Stimulated activated CD4-positive, alpha-beta T cell treated with anti-CD3 and anti-CD28 coated beads, TNF-alpha, amount 100 ng/mL, for 48 hours (primary cell): ENCODE measurements around the gene THAP11.
"Not testable (repeated sequence)": the region's sequence is repeated elsewhere in the genome, so short reads cannot be mapped to it uniquely, and the experiment has no call there.

ENCODE experiments used
- DNase-seq, 3 donors: peaks; one replicate each; pipeline ENCODE4 v3.0.0-alpha.2; 2020; ENCODE audit warnings: low read depth in 3 of 3

Gene THAP11

GRCh38 chr16:67862623-67863583, 20.8 kb downstream of the THAP11 start:
- DNase-seq = no peak

- DNase-seq = not testable (repeated sequence)
Measured at GRCh38 chr16:67864044-67864443, 21.9 kb downstream of the THAP11 start.

GRCh38 chr16:67864594-67864993, 22.5 kb downstream of the THAP11 start:
- no peak for DNase-seq

- no peak for DNase-seq
Measured at GRCh38 chr16:67865318-67865717, 23.2 kb downstream of the THAP11 start.

GRCh38 chr16:67868290-67868689, 26.2 kb downstream of the THAP11 start:
- no peak for DNase-seq

- DNase-seq = no peak
Measured at GRCh38 chr16:67869653-67870052, 27.5 kb downstream of the THAP11 start.

GRCh38 chr16:67871256-67871655, 29.1 kb downstream of the THAP11 start:
- DNase-seq = no peak

GRCh38 chr16:67872131-67872630, 30.1 kb downstream of the THAP11 start:
- DNase-seq = no peak

- peak; percentile 77 to 87 (median 78) for DNase-seq
Measured at GRCh38 chr16:67872631-67873434, 30.7 kb downstream of the THAP11 start, which contains the start of gene EDC4. Gene EDC4, plus strand, starts transcription at chr16:67873052. Its CDS starts 210 bp downstream, at chr16:67873262.

GRCh38 chr16:67873435-67874370, 31.6 kb downstream of the THAP11 start:
- DNase-seq = no peak

- DNase-seq = no peak
Measured at GRCh38 chr16:67874372-67874771, 32.3 kb downstream of the THAP11 start.

GRCh38 chr16:67877064-67877463, 34.9 kb downstream of the THAP11 start:
- no peak for DNase-seq

GRCh38 chr16:67878232-67878631, 36.1 kb downstream of the THAP11 start:
- DNase-seq = no peak

GRCh38 chr16:67878846-67879245, 36.7 kb downstream of the THAP11 start:
- no peak for DNase-seq

- no peak for DNase-seq
Measured at GRCh38 chr16:67879462-67879861, 37.3 kb downstream of the THAP11 start.

GRCh38 chr16:67879936-67880335, 37.8 kb downstream of the THAP11 start:
- DNase-seq = no peak

- DNase-seq = no peak
Measured at GRCh38 chr16:67880584-67880983, 38.5 kb downstream of the THAP11 start.

- DNase-seq = no peak
Measured at GRCh38 chr16:67881621-67882161, 39.6 kb downstream of the THAP11 start.

- DNase-seq = no peak
Measured at GRCh38 chr16:67882374-67883145, 40.4 kb downstream of the THAP11 start.
